Measurements from ENCODE around the gene BACH1.

Gene BACH1

DNA sequence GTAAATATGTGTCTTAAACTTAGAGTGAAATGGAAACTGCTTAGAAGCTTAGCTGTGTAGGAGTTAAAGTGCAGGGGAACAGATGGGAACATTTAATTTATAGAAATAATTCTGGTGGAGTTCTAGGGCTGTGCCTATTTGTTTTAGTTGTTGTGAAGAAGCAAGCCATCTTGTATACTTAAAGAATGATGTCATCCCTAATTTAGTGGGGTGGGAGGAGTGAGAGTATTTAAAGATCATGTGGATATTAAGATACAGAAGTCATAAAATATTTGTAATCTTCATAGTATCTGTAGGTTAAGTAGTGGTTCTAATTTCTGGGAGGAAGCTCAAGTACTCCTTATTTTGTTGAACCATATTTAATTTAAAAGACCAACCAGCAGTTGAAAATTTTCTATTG lies 41.5 kb downstream of the BACH1 start:
- TF ChIP-seq, protein P1, sequence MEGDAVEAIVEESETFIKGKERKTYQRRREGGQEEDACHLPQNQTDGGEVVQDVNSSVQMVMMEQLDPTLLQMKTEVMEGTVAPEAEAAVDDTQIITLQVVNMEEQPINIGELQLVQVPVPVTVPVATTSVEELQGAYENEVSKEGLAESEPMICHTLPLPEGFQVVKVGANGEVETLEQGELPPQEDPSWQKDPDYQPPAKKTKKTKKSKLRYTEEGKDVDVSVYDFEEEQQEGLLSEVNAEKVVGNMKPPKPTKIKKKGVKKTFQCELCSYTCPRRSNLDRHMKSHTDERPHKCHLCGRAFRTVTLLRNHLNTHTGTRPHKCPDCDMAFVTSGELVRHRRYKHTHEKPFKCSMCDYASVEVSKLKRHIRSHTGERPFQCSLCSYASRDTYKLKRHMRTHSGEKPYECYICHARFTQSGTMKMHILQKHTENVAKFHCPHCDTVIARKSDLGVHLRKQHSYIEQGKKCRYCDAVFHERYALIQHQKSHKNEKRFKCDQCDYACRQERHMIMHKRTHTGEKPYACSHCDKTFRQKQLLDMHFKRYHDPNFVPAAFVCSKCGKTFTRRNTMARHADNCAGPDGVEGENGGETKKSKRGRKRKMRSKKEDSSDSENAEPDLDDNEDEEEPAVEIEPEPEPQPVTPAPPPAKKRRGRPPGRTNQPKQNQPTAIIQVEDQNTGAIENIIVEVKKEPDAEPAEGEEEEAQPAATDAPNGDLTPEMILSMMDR (conservative IDR thresholded peaks at IDR 0.05): no peak
- H3K27ac ChIP-seq: no peak overlapping the region

DNA sequence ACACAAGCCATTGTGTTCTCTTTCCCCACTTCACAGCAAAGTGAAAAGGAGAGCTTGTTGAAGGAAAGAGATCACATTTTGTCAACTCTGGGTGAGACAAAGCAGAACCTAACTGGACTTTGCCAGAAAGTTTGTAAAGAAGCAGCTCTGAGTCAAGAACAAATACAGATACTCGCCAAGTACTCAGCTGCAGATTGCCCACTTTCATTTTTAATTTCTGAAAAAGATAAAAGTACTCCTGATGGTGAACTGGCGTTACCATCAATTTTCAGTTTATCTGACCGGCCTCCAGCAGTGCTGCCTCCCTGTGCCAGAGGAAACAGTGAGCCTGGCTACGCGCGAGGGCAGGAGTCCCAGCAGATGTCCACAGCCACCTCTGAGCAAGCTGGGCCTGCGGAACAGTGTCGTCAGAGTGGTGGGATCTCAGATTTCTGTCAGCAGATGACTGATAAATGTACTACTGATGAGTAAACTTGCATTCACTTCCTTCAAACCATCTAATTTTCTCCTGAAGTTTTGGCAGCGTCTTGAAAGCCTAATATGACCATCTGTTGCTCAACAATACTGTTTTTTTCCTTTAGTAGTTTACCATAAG lies 43.7 kb downstream of the BACH1 start:
- TF ChIP-seq, protein P1 (conservative IDR thresholded peaks at IDR 0.05): no peak
- H3K27ac ChIP-seq: no peak overlapping the region

DNA sequence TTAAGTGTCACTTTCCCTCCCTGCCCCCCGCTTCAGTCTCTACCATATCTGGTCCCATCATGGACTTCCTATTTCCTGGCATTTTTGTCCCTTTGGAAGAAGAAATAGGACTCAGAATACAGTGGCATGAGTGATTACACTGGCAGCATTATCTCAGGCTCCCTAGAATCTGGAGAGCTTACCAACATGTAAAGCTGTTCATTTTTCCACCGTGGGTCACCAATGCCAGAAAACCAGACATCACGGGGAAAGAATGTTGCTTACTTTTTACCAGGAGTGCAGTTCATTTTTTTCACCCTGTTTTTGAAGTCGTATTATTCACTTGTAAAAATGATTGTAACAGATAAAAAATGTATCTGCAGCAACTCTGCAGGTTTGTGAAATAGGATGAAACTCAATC lies 44.8 kb downstream of the BACH1 start:
- TF ChIP-seq, protein P1 (conservative IDR thresholded peaks at IDR 0.05): no peak
- no peak overlapping the region for H3K27ac ChIP-seq

- H3K27ac ChIP-seq: no peak overlapping the region
- TF ChIP-seq, protein P1 (conservative IDR thresholded peaks at IDR 0.05): no peak
Measured at GRCh38 chr21:29346281-29346680, 47.6 kb downstream of the BACH1 start.

GRCh38 chr21:29346771-29347170 lies 48.0 kb downstream of the BACH1 start:
- no peak overlapping the region for H3K27ac ChIP-seq
- TF ChIP-seq, protein P1 (conservative IDR thresholded peaks at IDR 0.05): no peak

- TF ChIP-seq, protein P1 (conservative IDR thresholded peaks at IDR 0.05): no peak
- peak overlapping the region; percentile 16; the same call in 1 of the 2 replicates for H3K27ac ChIP-seq
Measured at GRCh38 chr21:29347274-29347681, 48.6 kb downstream of the BACH1 start.

DNA sequence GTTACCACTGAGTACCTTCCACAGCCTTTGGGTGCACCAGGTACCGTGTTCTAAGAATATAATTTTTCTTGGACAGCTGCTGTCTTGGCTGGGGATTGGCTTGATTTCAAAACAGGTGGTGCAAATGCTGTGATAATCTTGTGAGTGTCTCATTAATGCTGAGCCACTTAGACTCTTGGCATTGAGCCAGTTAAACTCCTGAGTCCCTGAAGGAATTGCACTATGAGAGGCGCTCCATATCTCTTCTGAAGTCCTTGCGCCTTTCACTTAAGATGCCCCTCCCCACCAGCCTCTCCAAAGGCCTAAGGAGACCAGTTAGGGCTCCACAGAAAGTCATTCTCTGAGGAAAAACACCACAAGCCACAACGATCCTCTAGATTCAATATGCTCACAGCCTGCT lies 51.0 kb downstream of the BACH1 start:
- peak overlapping the region; percentile 54 for H3K27ac ChIP-seq
- TF ChIP-seq, protein P1 (conservative IDR thresholded peaks at IDR 0.05): no peak

All from VCaP (cell line).